GM12872 (cell line): ENCODE data around the gene LRRFIP1.

Experiments used
- TF ChIP-seq, protein P1 (sequence below): IDR thresholded peaks from 3 replicates; pipeline ENCODE4 v1.5.1; 2011; ENCODE audit warnings: low read depth, mild to moderate bottlenecking, low read length, moderate library complexity; ENCODE audit not compliant: insufficient read depth

LRRFIP1 gene

DNA sequence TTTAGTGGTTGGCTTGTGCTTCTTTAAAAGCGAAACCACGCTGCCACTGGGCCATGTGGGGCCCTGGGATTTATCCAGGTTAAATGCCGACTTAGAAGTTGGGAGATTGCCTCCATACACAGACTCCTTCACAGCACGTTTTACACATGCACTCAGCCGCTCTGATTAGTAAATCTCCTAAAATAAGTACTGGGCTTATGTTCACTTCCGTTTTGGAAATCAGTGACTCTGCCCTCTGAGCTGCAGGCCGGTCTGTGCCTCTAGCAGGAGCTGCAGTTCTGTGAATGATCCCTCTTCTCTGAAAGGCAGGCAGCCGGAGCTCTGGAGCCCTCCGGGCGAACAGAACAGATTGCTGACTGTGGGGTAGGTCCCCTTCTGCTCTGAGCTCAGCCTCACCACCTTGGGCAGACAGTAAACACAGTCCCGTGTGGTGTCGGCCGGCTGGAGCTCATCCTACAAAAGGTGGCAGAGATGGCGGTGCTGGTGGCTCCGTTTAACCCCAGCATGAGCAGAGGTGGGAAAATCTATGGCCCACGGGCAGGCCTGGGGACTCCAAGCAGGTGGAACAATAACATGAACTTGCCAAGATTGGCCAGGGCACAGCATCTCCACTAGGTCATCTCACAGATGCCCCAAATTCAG is 27.1 kb upstream of the LRRFIP1 start:
- TF ChIP-seq, protein P1, sequence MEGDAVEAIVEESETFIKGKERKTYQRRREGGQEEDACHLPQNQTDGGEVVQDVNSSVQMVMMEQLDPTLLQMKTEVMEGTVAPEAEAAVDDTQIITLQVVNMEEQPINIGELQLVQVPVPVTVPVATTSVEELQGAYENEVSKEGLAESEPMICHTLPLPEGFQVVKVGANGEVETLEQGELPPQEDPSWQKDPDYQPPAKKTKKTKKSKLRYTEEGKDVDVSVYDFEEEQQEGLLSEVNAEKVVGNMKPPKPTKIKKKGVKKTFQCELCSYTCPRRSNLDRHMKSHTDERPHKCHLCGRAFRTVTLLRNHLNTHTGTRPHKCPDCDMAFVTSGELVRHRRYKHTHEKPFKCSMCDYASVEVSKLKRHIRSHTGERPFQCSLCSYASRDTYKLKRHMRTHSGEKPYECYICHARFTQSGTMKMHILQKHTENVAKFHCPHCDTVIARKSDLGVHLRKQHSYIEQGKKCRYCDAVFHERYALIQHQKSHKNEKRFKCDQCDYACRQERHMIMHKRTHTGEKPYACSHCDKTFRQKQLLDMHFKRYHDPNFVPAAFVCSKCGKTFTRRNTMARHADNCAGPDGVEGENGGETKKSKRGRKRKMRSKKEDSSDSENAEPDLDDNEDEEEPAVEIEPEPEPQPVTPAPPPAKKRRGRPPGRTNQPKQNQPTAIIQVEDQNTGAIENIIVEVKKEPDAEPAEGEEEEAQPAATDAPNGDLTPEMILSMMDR, result no peak

DNA sequence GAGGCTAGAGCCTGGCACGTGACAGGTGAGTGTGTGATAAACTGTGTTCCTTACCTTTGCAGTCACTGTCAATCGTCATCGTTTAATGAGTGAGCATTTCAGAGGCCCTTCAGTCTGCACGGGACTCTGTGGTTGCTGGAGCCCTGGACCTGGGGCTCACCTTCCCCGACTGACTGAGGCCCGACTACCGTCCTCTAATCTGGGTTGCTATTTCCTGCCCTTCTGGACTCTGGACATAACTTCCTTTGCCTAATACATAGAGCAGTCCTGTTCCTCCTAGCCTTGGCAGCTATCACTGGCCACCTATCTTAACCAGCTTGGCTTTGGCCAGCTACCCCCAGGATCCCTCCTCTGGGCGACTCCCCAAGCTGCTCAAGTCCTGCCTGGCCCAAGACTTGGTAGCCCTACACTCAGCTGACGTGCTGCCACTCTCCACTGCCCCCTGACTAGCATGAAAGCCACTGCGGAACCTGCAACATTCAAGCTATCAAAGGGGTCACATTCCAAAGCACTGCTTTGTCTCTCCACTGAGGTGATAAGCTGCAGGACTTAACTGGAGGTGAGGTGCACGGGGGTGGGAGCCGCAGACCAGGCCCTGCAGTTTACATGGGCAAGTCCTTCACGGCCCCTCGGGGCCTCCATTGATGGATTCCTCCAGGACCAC is 25.8 kb upstream of the LRRFIP1 start:
- TF ChIP-seq, protein P1, result no peak

DNA sequence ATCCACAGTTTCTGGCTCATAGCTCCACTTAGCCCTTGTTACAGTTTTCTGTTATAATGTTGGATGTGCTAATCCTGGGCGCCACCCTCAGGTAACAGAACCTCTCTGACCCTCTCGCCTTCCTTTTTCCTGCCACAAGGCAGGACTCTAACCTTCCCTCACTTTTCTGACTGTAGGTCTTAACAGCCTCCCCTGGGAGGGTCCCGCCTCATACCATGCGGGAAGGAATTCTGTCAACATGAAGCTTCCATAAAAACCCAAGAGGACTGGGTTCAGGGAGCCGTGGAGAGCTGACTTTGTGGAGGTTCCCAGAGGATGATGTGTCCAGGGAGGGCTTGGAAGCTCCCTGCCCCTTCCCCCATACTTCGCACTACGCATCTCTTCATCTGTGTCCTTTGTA is 25.0 kb upstream of the LRRFIP1 start:
- TF ChIP-seq, protein P1, result no peak

DNA sequence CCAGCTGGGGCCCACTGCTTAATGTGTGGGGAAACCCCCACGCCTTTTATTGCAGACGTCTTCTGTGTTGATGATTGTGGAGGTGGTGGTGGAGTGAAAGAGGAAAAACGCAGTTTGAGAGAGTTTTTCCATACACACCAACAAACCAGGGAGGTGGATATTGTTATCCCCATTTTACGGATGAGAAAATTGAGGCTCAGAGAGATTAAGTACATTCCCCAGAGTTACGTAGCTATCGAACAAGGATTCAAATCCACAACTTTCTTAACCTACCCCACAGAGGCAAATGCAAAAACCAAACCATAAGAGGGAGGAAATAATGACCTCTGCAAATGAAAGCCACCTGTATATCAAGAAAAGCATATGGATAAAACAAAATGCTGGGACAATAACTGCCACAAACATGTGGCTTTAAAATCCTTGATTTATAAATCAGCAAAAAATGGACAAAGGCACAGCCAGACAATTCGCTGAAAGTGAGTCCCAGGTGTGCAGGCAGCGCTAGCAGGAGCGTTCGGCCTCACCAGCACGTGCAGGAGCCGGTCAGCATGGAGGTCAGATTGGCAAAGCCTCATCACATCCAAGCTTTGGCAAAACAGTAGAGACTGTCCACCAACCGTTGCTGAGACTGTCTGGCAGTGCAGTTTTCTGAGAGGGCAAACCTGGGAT is 24.2 kb upstream of the LRRFIP1 start:
- TF ChIP-seq, protein P1, result no peak

DNA sequence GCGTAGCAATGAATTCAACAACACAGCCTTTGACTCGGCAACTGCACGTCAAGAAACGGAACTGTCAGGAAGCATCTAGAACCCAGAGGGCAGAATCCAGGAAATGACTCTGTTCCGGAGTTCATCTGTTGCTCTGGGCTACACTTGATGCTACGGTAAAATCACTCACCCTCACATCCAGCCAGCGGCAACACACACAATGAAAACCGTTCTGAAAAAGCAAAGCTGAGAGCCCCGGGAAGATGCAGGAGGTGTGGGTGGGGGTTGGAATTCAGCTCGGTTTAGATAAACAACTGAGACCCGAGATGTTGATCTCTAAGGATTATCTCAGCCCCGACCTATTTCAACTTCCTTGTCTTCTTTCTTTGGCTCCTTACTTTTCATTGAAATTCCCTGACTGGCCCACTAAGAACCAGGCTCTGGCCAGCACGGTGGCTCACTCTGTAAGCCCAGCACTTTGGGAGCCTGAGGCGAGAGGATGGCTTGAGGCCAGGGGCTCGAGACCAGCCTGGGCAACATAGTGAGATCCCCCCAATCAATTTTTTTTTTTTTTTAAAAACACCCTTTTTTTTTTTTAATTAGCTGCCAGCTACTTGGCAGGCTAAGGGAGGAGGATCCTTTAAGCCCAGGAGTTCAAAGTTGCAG is 23.5 kb upstream of the LRRFIP1 start:
- TF ChIP-seq, protein P1, result no peak

DNA sequence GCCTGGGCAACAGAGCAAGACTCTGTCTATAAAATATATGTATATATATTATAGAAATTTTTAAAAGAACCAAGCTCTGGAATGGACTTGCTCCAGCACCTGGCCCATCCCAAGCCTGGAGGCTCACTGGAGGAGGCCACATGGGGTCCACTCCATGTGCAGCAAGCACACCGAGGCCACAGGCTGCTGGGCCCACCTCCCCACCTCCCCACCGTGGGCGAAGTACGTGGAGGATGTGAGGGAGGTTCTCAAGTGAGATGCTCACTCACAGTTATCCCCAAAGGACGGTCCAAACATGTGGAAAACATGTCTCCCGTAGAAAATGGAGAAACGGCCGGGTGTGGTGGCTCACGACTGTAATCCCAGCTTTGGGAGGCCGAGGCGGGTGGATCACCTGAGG is 23.0 kb upstream of the LRRFIP1 start:
- TF ChIP-seq, protein P1, result no peak

DNA sequence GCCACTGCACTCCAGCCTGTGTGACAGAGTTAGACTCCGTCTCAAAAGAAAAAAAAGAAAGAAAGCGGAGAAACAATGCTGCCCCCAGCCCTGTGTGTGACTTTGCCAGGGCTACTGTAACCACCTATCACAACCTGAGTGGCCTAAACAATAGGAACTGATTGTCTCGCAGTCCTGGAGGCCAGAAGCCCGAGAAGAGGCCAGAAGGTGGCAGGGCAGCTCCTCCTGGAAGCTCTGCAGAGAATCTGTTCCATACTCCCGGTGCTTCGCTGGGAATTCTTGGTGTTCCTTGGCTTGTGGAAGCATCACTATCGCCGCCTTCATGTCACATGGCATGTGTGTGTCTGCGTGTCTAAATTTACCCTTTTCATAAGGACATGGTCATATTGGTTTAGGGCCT is 22.4 kb upstream of the LRRFIP1 start:
- TF ChIP-seq, protein P1, result peak; percentile 27; the same call in 1 of the 3 replicates
